DND-41 (cell line): ENCODE results near the gene STK11IP.

Experiments
- CTCF ChIP-seq: IDR thresholded peaks from 2 replicates; pipeline ENCODE4 v1.5.1; 2012; ENCODE audit warnings: borderline replicate concordance, low read length, moderate library complexity, mild to moderate bottlenecking; ENCODE audit not compliant: poor library complexity, severe bottlenecking; ENCODE audit errors: extremely low read depth
- EZH2 ChIP-seq: IDR thresholded peaks from 3 replicates; pipeline ENCODE4 v1.6.1; 2012; ENCODE audit warnings: borderline replicate concordance, low read depth, mild to moderate bottlenecking, moderate library complexity, low read length, inconsistent platforms; ENCODE audit not compliant: severe bottlenecking

GRCh38 chr2:219553463-219553963, 44.1 kb upstream of the STK11IP start:
- no peak for TF ChIP-seq CTCF
- TF ChIP-seq EZH2 = no peak
